NB4 (cell line): ENCODE measurements around the gene PARD3.

Experiments
- MYC ChIP-seq: IDR thresholded peaks from 2 replicates; pipeline ENCODE4 v1.6.1; 2011; ENCODE audit warnings: low read depth, low read length
- POLR2A ChIP-seq: IDR thresholded peaks from 2 replicates; pipeline ENCODE4 v1.6.1; 2011; ENCODE audit warnings: mild to moderate bottlenecking; ENCODE audit not compliant: insufficient read length; ENCODE audit errors: extremely low read depth
- TF ChIP-seq, protein P1 (sequence below): IDR thresholded peaks from one replicate; pipeline ENCODE4 v1.5.1; 2012; ENCODE audit warnings: low read depth, low read length

DNA sequence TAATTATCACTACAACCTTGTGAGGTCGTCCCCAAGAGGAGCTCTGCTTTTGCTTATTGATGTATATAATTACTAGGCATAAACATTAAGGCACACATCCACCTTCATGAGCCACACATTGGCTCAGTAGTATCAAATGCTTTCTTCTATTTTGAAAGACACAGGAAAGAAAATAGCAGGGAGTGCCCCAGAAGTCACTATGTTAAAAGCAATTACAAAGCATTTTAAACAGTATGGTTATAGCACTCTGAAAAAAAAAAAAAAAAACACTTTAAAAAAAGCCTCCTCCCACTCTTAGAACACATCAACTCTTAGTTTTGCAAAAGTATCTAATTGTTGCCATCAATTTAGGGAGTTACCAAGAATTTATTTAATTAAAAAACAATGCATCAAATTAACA, 474.2 kb downstream of the PARD3 start:
- TF ChIP-seq, protein P1, sequence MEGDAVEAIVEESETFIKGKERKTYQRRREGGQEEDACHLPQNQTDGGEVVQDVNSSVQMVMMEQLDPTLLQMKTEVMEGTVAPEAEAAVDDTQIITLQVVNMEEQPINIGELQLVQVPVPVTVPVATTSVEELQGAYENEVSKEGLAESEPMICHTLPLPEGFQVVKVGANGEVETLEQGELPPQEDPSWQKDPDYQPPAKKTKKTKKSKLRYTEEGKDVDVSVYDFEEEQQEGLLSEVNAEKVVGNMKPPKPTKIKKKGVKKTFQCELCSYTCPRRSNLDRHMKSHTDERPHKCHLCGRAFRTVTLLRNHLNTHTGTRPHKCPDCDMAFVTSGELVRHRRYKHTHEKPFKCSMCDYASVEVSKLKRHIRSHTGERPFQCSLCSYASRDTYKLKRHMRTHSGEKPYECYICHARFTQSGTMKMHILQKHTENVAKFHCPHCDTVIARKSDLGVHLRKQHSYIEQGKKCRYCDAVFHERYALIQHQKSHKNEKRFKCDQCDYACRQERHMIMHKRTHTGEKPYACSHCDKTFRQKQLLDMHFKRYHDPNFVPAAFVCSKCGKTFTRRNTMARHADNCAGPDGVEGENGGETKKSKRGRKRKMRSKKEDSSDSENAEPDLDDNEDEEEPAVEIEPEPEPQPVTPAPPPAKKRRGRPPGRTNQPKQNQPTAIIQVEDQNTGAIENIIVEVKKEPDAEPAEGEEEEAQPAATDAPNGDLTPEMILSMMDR, result no peak
- TF ChIP-seq POLR2A, result no peak
- TF ChIP-seq MYC, result no peak
